WTC11 (cell line): ENCODE data around the gene MAPK14.

Experiments used
- CTCF ChIP-seq: fragments of 200-600 bp; IDR thresholded peaks from 2 replicates; pipeline ENCODE4 v1.8.0; 2022; ENCODE audit warnings: antibody characterized with exemption
- FOXP1 ChIP-seq: sonication (generic); formaldehyde crosslinking; IDR thresholded peaks from 2 replicates; pipeline ENCODE4 v1.8.0; 2022; ENCODE audit warnings: missing genetic modification reagents, mild to moderate bottlenecking, moderate library complexity, borderline replicate concordance
- JUN ChIP-seq: sonication (generic); formaldehyde crosslinking; IDR thresholded peaks from 2 replicates; pipeline ENCODE4 v1.8.0; 2023; ENCODE audit warnings: mild to moderate bottlenecking, missing genetic modification reagents
- MAX ChIP-seq: sonication (generic); formaldehyde crosslinking; IDR thresholded peaks from 2 replicates; pipeline ENCODE4 v1.8.0; 2022; ENCODE audit warnings: mild to moderate bottlenecking, missing genetic modification reagents
- PRRX2 ChIP-seq: fragments of 250-450 bp; sonication (Bioruptor Pico); IDR thresholded peaks from 2 replicates; pipeline ENCODE4 v1.8.0; 2021; ENCODE audit warnings: mild to moderate bottlenecking
- TCF7 ChIP-seq: sonication (generic); formaldehyde crosslinking; IDR thresholded peaks from 2 replicates; pipeline ENCODE4 v1.8.0; 2022; ENCODE audit warnings: mild to moderate bottlenecking, low read depth, missing genetic modification reagents, moderate library complexity
- USF1 ChIP-seq: sonication (generic); formaldehyde crosslinking; IDR thresholded peaks from 2 replicates; pipeline ENCODE4 v1.8.0; 2022; ENCODE audit warnings: mild to moderate bottlenecking, missing genetic modification reagents
- ZSCAN18 ChIP-seq: fragments of 250-450 bp; sonication (Bioruptor Pico); IDR thresholded peaks from 2 replicates; pipeline ENCODE4 v2.1.2; 2022; ENCODE audit warnings: mild to moderate bottlenecking, moderate library complexity

GRCh38 chr6:36039112-36039511 is 11.5 kb downstream of the MAPK14 start:
- TF ChIP-seq FOXP1 (no peak), PRRX2 (CRISPR knock-in tag) (no peak), TCF7 (CRISPR knock-in tag) (no peak), MAX (CRISPR knock-in tag) (no peak), CTCF (no peak), ZSCAN18 (no peak), JUN (no peak), USF1 (no peak)
